Esophagus muscularis mucosa (tissue), 4 donors: ENCODE results near the gene STOML1.
"Not testable (repeated sequence)": the region's sequence is repeated elsewhere in the genome, so short reads cannot be mapped to it uniquely, and the experiment has no call there.

Experiments used
- EP300 ChIP-seq: sonication (generic); formaldehyde crosslinking; IDR thresholded peaks from one replicate; pipeline ENCODE4 v1.6.1; 2017; ENCODE audit warnings: antibody characterized with exemption
- POLR2A ChIP-seq: fragments of 450-650 bp; IDR thresholded peaks from one replicate; pipeline ENCODE4 v1.6.1; 2017; ENCODE audit warnings: antibody characterized with exemption, moderate library complexity, mild to moderate bottlenecking, low read depth
- POLR2AphosphoS5 ChIP-seq, 2 donors: sonication (generic); formaldehyde crosslinking; IDR thresholded peaks; one replicate each; pipeline ENCODE4 v1.6.1; 2017; ENCODE audit warnings: antibody characterized with exemption in 2 of 2
- TF ChIP-seq, protein P1 (sequence below), 3 experiments: fragments of 200-600 bp in 2 of 3; fragments of 450-650 bp in 1 of 3; sonication (generic) in 2 of 3; IDR thresholded peaks; one replicate each; pipeline ENCODE4 v1.5.1; 2017 to 2019; ENCODE audit warnings: antibody characterized with exemption in 3 of 3, mild to moderate bottlenecking in 2 of 3, moderate library complexity in 1 of 3

GRCh38 chr15:73960472-73961070 lies 31.5 kb downstream of the STOML1 start:
- TF ChIP-seq, protein P1, sequence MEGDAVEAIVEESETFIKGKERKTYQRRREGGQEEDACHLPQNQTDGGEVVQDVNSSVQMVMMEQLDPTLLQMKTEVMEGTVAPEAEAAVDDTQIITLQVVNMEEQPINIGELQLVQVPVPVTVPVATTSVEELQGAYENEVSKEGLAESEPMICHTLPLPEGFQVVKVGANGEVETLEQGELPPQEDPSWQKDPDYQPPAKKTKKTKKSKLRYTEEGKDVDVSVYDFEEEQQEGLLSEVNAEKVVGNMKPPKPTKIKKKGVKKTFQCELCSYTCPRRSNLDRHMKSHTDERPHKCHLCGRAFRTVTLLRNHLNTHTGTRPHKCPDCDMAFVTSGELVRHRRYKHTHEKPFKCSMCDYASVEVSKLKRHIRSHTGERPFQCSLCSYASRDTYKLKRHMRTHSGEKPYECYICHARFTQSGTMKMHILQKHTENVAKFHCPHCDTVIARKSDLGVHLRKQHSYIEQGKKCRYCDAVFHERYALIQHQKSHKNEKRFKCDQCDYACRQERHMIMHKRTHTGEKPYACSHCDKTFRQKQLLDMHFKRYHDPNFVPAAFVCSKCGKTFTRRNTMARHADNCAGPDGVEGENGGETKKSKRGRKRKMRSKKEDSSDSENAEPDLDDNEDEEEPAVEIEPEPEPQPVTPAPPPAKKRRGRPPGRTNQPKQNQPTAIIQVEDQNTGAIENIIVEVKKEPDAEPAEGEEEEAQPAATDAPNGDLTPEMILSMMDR (IDR thresholded peaks at IDR 0.05): not testable (repeated sequence)
- not testable (repeated sequence) for TF ChIP-seq POLR2A; POLR2AphosphoS5 (IDR thresholded peaks at IDR 0.05); EP300
